ENCODE results near the gene PARP14. TPM values are rescaled to one million over a fixed set of nuclear protein-coding genes. Genes with fewer than 3 reads are reported as not detected.

The PARP14 gene
- total and polyA plus RNA-seq, 2 donors (not counting 3 experiments of a cell fraction or from before 2014, with no cell fraction given), result 19.7 to 41.5 TPM

DNA sequence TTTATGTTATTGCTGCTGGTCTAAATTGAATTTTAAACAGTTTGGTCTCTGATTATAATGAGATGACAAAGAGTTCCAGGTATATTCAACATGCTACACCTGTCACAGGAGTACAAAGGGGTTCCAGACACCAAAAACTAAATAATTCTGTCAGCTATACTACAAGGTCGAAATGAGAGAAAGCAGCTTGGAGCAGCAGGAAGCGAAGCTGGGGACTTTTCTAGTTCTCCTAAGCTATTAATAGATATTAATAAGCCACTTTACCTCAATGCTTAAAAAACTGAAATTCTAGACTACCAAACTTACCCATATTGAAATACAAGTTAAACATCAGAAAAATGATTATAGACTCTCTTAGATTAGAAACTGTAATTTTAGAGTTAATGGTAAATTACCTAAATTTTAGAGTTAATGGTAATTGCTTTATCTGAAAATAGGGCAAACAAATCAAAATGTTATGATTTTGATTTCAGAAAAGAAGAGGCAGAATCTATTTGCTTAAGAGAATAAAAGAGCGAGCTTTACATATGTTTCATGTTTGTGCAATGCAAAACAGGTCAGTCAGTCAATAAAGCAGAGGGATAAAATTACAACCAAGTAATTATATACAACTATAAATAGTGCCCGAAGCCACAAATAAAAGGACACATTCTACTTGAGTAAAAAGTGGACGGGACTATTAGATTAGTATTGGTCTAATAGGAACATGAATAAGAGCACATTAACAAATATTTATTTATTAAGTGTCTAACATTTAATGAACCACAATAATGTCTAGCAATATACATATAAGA lies 96.2 kb downstream of the PARP14 start:
- Histone ChIP-seq H3K9me1 (replicated peaks; ENCODE audit: control insufficient read depth, extremely low read depth, insufficient read depth, low read length) (no peaks in the 10 kb centered on the region), H3K9me3 (replicated peaks; ENCODE audit: control insufficient read depth, insufficient read depth, low read length) (no peaks in the 10 kb centered on the region), H2AFZ (ENCODE audit: low read depth, low read length) (no peak overlapping the region), H3K27me3 (ENCODE audit: control insufficient read depth in 2 of 2, insufficient read depth in 2 of 2, low read length in 2 of 2) (no peaks in the 10 kb centered on the region), H3K9ac (replicated peaks; ENCODE audit: extremely low read depth, insufficient read depth, low read length) (no peak overlapping the region), H3K4me2 (ENCODE audit: insufficient read depth, low read length) (no peak overlapping the region), H3K4me3 (replicated peaks in 1 of 3; ENCODE audit: insufficient read depth in 1 of 3, low read depth in 1 of 3, low read length in 3 of 3) (no peak overlapping the region), H4K20me1 (replicated peaks; ENCODE audit: control insufficient read depth, extremely low read depth, insufficient read depth, low read length) (no peaks in the 10 kb centered on the region), H3K36me3 (ENCODE audit: control insufficient read depth in 2 of 2, extremely low read depth in 1 of 2, insufficient read depth in 2 of 2, low read length in 2 of 2) (no peaks in the 10 kb centered on the region), H3K27ac (ENCODE audit: insufficient read depth, low read depth, low read length) (no peak overlapping the region), H3K4me1 (ENCODE audit: control insufficient read depth, extremely low read depth, insufficient read depth, low read length) (no peaks in the 10 kb centered on the region), H3K79me2 (ENCODE audit: control insufficient read depth, insufficient read depth, low read length) (no peaks in the 10 kb centered on the region)
- dilution Hi-C loops (cut with MboI; ENCODE audit: extremely low pct_ligation_motif_present, low sequenced_read_pairs) (no loop called here), intact Hi-C loops (cut with micrococcal nuclease) (no loop called here)
- ChIA-PET POLR2A (no interaction called here), CTCF (interaction anchor here (0.8 to 1.3 kb wide), 2 partner anchors 10 to 22 kb away, joined by 3 to 6 read pairs; no protein-coding TSS in a partner anchor)
- DNase-seq (ENCODE audit: low read depth, low spot score) (no peak), FAIRE-seq (no peak)
- no TSS peak for BruUV-seq (replicated peaks)
- no peak for TF ChIP-seq POLR2A (IDR thresholded peaks at IDR 0.05; ENCODE audit: low read depth, low read length)
- TF ChIP-seq MAX (IDR thresholded peaks at IDR 0.05; ENCODE audit: insufficient read depth, insufficient read length), result no peak
- no peak for TF ChIP-seq POLR2AphosphoS5 (IDR thresholded peaks at IDR 0.05; ENCODE audit: insufficient read depth, low read depth, low read length)
- no peak for TF ChIP-seq FOS (IDR thresholded peaks at IDR 0.05; ENCODE audit: borderline replicate concordance, insufficient read depth, low read length)
- TF ChIP-seq MYC (IDR thresholded peaks at IDR 0.05; ENCODE audit: low read depth, low read length), result no peak
- TF ChIP-seq JUN (IDR thresholded peaks at IDR 0.05; ENCODE audit: borderline replicate concordance, insufficient read depth, insufficient read length, low read depth), result no peak
- no peak for TF ChIP-seq GATA2 (IDR thresholded peaks at IDR 0.05; ENCODE audit: insufficient read depth, insufficient read length, low read depth, low read length)
- TF ChIP-seq EZH2 (IDR thresholded peaks at IDR 0.05; ENCODE audit: borderline replicate concordance, low read depth, low read length, severe bottlenecking), result no peak
- TF ChIP-seq, protein P1, sequence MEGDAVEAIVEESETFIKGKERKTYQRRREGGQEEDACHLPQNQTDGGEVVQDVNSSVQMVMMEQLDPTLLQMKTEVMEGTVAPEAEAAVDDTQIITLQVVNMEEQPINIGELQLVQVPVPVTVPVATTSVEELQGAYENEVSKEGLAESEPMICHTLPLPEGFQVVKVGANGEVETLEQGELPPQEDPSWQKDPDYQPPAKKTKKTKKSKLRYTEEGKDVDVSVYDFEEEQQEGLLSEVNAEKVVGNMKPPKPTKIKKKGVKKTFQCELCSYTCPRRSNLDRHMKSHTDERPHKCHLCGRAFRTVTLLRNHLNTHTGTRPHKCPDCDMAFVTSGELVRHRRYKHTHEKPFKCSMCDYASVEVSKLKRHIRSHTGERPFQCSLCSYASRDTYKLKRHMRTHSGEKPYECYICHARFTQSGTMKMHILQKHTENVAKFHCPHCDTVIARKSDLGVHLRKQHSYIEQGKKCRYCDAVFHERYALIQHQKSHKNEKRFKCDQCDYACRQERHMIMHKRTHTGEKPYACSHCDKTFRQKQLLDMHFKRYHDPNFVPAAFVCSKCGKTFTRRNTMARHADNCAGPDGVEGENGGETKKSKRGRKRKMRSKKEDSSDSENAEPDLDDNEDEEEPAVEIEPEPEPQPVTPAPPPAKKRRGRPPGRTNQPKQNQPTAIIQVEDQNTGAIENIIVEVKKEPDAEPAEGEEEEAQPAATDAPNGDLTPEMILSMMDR (IDR thresholded peaks at IDR 0.05; ENCODE audit: extremely low read depth in 1 of 2, insufficient read depth in 1 of 2, low read depth in 1 of 2, low read length in 2 of 2), result no peak

Data from endothelial cell of umbilical vein (primary cell).